HG03095 (cell line): Measurements from ENCODE around the gene RAI2.
"Not testable (repeated sequence)": the region's sequence is repeated elsewhere in the genome, so short reads cannot be mapped to it uniquely, and the experiment has no call there.

ENCODE experiments used
- ATAC-seq: cut with Tn5 transposase; IDR thresholded peaks from one replicate; pipeline ENCODE4 v1.9.1; 2021; ENCODE audit warnings: moderate library complexity; ENCODE audit not compliant: unreplicated experiment

The RAI2 gene

DNA sequence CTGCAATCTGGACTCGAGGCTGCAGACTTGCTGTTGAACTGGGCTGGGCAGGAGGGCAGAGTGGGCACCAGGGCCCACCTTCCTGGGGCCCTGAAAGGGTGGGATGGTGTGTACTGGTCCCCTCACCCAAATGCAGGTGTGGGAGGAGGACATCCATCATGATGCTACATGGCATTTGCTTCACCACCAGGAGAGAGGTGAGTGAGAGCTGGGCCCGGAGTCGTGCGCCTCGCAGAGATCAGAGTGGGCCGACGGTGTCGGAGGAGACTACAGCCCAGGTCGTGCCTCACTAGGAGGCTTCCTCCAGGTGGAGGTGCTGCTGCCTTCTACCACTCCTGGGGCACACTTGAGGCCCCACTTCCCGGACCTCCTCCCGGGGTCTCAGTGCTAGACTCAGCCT lies 73.5 kb downstream of the RAI2 start:
- ATAC-seq, result no peak

DNA sequence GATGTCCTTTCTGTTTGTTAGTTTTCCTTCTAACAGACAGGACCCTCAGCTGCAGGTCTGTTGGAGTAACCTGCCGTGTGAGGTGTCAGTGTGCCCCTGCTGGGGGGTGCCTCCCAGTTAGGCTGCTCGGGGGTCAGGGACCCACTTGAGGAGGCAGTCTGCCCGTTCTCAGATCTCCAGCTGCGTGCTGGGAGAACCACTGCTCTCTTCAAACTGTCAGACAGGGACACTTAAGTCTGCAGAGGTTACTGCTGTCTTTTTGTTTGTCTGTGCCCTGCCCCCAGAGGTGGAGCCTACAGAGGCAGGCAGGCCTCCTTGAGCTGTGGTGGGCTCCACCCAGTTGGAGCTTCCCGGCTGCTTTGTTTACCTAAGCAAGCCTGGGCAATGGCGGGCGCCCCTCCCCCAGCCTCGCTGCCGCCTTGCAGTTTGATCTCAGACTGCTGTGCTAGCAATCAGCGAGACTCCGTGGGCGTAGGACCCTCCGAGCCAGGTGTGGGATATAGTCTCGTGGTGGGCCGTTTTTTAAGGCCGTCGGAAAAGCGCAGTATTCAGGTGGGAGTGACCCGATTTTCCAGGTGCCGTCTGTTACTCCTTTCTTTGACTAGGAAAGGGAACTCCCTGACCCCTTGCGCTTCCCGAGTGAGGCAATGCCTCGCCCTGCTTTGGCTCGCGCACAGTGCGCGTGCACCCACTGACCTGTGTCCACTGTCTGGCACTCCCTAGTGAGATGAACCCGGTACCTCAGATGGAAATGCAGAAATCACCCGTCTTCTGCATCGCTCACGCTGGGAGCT lies 74.3 kb downstream of the RAI2 start:
- ATAC-seq, result not testable (repeated sequence)

DNA sequence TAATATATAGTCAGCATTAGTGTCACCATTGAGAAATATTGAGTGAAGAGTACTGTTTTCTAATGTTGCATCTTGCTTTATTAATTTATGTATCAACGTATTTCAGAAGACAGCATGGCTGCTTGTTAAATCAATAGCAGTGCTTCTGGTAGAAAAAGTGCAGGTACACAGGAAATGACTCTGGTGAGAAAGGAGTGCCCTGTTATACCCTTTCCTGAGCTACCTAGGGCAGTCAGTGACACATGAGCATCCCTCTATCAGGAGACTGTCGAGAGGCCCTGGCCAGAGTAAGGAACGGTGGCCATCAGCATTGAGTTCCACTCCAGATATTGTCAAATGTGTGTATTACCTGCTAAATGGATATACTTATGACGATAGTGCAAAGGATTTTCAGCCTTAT lies 81.7 kb downstream of the RAI2 start:
- no peak for ATAC-seq

DNA sequence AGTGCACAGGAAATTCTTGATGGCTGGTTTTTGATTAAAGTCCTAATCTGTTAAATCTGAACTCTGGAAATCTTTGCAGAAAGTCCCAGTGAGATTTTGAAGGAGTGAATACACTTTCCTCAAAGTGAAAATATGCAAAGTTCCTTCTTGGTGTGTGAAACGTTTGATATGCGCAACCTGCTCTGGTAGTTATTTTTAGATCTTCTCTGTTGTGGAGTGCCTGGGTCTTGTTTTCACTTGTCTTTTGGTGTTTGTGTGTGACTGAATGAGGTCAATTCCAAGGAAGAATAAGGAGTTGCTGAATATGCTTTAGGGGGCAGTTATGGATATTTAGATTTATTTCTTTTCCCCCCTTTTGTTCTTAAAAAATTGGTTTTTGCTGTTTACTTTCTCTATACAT lies 82.1 kb downstream of the RAI2 start:
- ATAC-seq, result no peak

DNA sequence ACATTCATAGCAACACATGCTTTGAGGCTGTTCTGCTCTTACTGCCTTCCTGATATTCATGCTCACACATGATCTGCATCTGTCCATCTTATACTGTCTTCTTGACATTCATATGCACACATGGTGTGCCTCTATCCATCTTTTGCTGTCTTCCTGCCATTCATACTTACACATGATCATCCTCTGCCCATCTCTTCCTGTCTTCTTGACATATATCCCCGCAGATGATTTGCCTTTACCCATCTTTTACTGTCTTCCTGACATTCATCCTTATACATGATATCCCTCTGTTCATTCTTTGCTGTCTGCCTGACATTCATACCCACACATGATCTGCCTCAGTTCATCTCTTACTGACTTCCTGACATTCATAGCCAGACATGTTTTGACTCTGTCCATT lies 87.0 kb downstream of the RAI2 start:
- no peak for ATAC-seq

DNA sequence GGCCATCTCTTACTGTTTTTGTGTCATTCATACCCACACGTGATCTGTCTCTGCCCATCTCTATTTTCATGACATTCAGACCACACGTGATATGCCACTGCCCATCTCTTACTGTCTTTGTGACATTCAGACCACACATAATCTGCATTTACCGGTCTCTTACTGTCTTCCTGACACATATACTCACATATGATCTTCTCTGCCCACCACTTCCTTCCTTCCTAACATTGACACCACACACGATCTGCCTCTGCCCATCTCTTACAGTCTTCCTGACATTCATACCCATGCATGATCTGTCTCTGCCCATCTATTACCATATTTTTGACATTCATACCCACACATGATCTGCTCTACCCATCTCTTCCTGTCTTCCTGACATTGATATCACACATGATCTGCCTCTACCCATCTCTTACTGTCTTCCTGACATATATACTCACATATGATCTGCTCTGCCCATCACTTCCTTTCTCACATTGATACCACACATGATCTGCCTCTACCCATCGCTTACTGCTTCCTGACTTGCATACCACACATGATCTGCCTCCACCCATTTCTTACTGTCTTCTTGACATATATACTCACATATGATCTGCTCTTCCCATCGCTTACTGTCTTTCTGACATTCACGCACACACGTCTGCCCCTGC lies 87.7 kb downstream of the RAI2 start:
- ATAC-seq, result no peak

DNA sequence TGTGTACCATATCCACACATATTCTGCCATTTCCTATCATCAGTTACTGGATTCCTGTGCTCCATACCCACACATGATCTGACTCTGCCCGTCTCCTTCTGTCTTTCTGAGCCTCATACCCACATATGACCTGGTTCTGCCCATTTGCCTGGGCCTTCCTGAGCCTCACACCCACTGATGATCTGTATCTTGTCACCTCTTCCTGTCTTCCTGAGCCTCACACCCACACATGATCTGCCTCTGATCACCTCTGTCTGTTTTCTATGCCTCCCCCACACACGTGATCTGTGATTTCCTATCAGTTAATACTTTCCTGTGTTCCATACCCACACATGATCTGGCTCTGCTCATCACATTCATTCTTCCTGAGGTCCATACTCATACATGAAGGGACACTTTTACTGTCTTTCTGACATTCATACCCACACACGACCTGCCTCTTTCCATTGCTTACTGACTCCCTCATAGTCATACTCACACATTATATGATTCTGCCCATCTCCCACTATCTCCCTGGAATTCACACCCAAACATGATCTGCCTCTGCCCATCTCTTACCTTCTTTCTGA lies 91.3 kb downstream of the RAI2 start:
- ATAC-seq, result no peak

DNA sequence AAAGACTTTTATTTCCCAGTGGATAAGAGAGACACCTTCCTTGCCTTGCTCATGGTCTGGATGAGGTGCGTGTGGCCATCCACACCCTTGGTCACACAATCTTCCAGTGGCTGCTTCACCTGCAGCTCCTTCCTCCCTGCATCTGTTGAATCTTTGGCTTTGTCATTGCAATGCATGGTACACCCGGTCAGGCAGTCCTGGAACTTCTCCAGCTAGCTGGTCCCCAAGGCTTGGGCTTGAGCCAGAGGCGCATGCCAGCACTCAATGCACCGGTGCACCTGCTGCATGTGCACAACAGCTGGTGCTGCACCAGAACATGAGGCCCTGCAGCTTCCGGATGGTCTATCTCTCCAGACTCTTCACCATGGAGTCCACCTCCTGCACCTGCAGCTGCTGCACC lies 92.1 kb downstream of the RAI2 start:
- no peak for ATAC-seq

DNA sequence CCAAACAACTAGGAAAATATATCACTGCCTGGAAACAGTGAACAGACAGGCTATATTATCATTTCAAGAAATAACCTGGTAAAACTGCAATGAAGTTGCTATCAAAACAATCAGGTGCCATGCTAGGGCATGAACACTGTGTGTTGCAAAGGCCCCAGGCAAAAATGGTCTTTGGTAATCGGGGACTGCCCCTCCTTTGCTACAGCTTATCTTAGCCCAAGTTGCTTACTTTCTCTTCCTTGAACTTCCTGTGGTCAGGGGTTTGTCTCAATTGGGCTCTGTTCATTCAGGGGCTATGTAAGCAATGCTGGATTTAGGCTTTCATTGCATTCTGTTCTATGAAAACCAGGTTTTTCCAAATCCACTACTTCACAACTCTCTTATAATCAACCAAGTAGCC lies 93.4 kb downstream of the RAI2 start:
- ATAC-seq, result no peak

DNA sequence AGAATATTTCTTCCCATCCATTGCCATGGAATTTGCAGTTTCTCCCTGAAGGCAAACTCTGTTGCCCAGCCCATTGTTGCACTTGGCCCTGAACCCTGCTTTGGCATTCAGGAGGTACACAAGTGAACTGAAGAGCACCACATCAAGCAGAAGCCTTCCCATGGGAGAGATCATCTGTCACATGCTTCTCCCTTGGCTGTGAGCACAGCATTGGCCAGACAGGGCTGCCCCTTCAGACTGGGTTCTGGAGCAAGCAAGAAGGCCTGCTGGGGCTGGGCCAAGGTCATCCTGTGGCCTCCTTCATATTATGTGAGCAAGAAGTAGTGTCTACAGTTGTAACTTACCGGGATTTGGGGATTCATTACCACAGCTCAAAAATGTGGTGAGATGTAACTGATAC lies 101.1 kb downstream of the RAI2 start:
- ATAC-seq, result no peak

DNA sequence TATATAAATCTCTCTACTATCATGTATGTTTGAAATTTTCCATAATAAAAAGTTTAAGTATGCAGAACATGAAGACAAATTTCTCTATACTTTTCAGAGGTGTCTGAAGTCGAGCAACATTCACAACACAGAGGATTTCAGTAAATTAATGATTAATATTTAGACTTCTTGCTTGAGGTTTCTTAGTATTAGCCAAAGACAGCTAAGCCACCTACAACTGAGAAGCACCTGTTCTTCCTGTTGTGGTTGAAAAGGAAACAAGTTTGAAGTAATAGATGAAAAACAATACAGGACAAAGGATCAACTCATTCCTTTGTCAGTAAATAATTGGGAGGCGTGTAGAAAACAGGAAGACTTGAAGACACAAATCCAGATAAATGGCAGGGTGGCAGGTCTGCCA lies 102.7 kb downstream of the RAI2 start:
- ATAC-seq, result no peak

DNA sequence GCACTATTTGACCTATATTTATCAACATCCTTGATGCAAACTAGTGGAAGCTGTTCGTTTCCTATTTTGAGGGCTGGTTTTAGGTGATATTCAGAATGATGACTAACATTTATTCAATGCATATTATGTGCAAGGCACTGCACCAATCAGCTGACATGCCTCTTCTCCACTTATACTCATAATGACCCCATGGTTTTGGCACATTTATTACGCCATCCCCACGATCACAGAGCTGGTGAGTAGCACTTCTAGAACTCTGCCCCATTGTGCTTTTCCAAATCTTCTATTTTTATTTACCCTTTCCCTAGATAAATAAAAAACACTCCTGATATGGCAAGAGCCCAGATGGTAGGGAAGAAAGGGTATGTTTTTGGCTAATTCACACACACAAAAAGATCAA lies 110.7 kb downstream of the RAI2 start:
- ATAC-seq, result no peak
